Islet of Langerhans (tissue), 1 donor: ENCODE measurements around the gene JARID2.
"Not testable (repeated sequence)": the region's sequence is repeated elsewhere in the genome, so short reads cannot be mapped to it uniquely, and the experiment has no call there.

Source experiments
- FAIRE-seq: peaks from one replicate; lab custom pipeline; 2011; peaks lifted over from hg19 to GRCh38; lab: Jason Lieb, UNC

The JARID2 gene

GRCh38 chr6:15312500-15312899 is 66.6 kb downstream of the JARID2 start:
- no peak for FAIRE-seq

DNA sequence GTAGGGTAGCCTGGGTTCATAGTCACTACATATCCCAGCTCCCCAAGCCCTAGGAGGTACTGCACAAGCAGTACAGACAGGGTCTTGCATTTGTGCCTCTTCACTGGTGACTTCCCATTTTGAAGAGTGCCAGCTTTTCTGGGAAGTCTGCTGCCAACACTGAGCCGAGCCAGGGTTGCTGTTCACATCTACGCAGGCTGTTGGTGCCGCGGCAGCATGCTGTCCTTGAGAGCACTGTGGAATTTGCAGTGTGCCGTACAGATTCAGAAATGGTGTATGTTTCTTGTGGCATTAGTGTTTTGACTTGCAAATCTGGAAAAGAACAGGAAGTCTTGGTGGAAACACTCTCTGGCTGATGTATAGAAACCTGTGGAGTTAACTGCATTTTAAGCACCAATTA is 67.5 kb downstream of the JARID2 start:
- FAIRE-seq = no peak

DNA sequence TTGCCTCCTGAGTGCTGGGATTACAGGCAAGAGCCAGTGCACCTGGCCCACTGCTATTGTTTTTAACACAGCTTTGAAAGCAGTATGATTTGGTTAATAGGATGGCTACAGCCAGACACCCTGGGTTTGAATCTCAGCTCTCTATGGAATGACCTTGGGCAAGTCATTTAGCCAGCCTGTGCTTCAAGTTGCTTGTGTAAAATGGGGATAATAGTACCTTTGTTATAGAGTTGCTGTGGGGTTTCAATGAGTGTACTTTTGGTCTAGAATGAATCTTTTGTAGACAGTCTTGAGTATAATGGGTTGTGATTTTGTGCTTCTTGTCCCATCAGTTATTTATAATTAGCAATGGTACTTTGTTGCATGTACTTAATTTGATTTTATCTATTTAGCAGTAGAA is 70.9 kb downstream of the JARID2 start:
- FAIRE-seq = no peak

- FAIRE-seq = no peak
These were observed 71.4 kb downstream of the JARID2 start for GRCh38 chr6:15317251-15317650.

DNA sequence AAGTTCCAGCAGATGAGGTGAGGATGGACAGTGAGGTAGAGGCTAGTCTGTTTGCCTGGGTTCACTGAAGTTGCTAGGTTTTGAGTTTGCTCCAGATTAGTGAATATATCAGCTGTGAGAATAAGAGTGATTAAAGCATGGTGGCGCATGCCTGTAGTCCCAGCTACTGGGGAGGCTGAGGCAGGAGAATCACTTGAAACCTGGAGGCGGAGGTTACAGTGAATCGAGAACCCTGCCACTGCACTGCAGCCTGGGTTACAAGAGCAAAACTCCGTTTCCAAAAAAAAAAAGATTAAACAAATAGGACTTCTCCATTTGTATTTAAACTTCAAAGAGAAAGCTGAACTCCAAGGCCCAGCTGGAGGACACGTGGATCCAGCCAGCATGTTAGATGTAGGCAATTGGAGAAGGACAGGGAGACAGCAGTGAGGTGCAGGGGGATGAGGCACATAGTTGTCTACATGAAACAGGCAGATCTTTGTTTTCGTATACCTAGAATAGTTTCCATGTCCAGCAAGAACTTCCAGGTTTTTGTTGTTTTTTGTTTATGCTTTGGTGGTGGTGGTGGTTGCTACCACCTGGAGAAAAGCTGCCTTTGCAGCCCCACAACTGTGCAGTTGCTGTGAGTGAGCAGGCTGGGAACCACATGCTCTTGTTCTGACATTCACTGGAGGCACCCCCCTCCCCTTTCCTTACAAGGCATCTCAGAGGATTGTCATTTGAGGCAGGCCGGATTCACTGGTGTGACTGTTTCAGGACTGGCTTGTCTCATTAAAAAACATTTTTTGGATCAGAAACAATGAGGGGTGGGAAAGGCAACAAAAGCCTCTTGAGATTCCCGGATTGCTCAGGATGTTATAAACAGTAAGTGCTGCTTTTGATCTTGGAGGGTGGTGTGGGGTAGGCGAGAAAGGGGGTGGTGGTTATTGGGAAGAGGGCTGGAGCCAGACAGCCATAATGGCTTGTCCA is 72.3 kb downstream of the JARID2 start:
- FAIRE-seq = no peak

DNA sequence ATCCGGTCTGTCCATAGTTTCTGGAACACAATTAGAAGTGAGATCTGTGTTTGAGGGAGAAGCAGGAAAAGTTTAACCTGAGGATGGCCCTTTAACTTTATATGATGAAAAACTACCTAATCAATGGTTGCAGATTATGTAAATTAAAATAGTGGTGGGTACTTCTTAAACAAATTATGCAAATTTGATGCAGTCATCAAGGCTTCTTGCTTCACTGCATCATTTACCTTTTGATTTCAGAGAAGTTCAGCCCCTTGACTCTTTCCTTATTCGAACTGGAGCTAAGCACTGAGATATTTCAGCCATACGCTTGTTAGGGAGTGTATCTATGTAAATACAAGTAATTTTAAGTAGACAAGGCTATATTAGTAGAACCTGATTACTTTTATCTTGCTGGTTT is 73.8 kb downstream of the JARID2 start:
- no peak for FAIRE-seq

GRCh38 chr6:15320693-15321092 is 74.8 kb downstream of the JARID2 start:
- FAIRE-seq = no peak

DNA sequence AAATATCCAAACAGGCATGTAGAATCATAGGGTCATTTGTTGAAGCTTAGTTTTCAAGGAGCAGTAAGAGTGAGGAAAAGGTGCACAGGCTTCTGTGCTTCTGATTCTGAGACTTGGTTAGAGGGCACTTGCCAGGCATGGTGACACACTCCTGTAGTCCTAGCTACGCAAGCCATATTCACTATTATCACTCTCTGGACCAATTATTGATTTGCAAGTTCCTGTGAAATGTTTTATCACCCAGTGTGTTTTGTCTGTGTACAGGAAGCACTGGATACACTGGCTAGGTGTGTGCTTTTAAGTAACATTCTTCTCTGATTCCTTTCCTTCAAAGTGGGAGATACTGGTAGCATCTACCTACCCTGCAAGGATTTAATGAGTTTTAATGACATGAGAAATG is 76.3 kb downstream of the JARID2 start:
- no peak for FAIRE-seq

- FAIRE-seq = no peak
These were observed 77.1 kb downstream of the JARID2 start for GRCh38 chr6:15322781-15323536.

- FAIRE-seq = not testable (repeated sequence)
These were observed 77.7 kb downstream of the JARID2 start for GRCh38 chr6:15323611-15324010.

DNA sequence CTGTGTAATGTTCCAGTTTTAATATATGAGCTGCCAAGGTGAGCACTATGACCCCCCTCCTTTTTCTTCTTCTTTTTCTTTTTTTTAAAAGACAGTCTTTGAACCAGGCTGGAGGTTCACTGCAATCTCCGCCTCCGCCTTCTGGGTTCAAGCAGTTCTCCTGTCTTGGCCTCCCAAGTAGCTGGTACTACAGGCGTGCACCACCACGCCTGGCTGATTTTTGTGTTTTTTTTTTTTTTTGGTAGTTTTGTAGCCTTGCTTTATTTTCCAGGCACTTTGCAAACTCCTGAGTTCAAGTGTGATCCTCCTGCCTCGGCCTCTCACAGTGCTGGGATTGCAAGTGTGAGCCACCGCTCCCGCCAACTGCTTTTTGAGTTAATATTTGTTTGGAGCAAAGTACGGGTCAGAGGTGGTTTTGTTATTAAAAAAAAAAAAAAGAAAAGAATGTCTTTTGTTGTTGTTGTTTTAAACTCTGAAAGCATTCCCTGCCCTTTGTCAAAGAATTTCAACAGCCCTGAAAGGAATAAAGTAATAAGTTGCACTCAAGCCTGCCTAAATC is 78.6 kb downstream of the JARID2 start:
- FAIRE-seq = no peak

GRCh38 chr6:15325540-15325955 is 79.7 kb downstream of the JARID2 start:
- FAIRE-seq = no peak

DNA sequence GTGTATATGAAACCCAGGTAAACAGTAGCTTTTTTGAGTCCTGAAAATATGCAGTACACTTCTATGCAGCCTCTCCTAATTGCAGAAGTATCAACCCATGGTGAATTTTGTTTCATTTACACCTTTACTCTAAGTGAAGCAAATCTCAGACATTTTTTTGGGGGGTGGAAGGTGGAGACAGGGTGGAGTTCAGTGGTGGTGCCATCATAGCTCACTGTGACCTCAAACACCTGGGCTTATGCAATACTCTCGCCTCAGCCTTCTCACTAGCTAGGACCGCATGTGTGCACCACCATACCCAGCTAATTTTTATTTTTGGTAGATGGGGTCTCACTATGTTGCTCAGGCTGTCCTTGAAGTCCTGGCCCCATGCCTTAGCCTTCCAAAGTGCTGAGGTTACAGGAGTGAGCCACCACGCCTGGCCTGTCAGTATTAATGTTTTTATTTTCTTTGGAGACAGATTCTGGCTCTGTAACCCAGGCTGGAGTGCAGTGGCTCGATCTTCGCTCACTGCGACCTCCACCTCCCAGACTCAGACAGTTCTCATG is 80.3 kb downstream of the JARID2 start:
- no peak for FAIRE-seq

GRCh38 chr6:15327271-15327670 is 81.4 kb downstream of the JARID2 start:
- FAIRE-seq = no peak

DNA sequence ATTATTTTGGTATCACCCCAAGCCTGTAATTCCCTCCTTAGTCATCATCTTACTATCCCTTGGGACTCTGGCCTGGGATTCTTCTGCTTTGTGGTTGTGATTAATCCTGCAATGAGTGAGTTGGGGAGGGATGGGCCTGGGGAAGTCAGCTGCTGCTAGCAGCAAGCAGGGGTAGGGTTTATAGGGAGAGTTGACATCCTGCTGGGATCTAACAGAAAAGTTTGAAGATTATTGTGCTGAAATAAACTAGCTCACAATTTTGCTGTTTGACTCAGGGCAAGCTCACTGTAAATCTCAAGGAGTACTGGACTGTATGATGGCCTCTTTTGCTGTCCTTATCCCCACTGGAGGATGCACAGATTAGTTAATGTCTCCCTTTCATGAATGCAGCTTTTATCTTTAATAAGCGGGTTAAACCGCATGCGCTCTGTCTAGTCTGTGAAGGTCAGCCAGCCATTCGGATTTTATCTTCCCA is 83.4 kb downstream of the JARID2 start:
- no peak for FAIRE-seq

GRCh38 chr6:15330174-15330944 is 84.5 kb downstream of the JARID2 start:
- FAIRE-seq = peak; percentile 13

- no peak for FAIRE-seq
These were observed 85.3 kb downstream of the JARID2 start for GRCh38 chr6:15331143-15331542.

DNA sequence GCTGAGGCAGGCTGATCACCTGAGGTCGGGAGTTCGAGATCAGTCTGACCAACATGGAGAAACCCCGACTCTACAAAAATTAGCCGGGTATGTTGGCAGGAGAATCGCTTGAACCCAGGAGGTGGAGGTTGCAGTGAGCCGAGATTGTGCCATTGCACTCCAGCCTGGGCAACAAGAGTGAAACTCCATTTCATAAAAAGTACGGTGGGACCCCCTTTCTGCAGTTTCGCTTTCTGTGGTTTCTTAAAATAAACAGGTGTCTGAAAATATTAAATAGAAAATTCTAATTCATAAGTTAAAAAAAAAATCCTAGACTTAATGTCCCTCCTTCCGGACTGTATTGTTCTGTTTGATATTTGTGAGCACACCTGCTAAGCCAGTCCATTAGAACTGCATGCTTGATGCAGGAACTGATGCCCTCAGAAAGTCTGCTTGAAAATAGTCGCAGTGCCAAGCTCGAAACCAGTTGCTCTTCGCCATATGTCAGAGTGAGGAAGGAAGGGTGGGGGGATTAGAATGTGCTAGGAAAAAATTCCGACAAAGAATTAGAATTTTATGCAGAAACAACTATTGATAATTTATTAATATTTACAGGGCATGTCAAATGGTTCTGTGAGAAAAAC is 85.9 kb downstream of the JARID2 start:
- FAIRE-seq = no peak

DNA sequence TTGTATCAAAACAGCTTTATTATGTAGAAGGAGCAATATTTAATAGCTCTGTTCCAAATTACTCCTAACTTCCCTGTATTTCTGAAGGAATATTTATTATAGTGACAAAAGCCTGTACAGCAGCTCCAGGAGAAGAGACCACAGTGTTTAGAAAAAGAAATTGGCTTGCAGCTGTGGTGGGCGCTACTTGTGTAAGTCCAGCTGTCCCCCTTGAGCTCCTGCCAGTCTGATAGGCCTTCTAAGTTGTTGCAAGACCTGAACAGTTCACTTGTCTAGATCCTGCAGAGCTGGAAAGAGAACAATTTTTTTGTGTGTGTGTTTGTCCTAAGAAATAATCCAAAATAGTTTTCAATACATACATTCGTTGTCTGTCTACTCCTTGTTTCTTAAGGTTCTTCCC is 86.6 kb downstream of the JARID2 start:
- FAIRE-seq = no peak

DNA sequence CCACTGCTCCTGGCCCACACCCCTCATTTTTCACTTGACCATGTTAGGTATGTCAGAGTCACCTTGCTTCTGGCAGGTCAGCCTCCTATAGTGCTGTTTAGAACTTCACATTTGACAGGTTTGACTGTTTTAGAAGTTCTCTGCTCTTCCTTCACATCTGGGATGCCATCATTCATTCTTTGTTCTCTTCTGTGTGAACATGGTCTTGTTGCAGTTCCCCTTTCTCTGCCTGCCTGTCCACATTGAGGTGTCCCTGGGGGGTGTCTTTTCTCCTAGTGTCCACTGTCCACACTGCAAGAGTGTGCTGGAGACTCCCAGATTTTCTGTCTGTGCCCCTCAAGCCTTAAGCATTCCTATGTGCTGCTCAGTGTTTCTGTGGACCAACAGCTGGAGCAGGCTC is 89.5 kb downstream of the JARID2 start:
- FAIRE-seq = no peak

- no peak for FAIRE-seq
These were observed 90.0 kb downstream of the JARID2 start for GRCh38 chr6:15335916-15336315.
